ENCODE measurements around the gene MYH9.

DNA sequence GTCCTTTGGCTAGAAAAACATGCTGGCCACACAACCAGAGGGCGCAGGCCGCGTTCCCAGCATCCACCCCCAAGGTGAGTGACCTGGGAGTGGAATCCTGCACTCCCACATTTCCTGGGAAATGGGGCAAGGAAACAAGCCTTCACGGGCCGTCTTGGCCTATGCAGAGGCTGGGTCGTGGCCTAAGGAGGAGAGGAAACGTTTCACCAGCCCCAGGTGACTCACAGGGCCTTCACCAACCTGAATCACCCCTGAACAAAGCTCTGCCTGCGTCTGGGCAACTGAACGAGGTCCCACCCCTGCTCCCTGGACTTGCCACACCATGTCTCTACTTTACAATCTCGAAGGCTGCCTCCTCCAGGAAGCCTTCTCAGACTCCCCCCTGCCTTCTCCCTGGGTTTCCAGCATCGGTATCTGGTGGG, 13.2 kb downstream of the MYH9 start:
- no peak for TF ChIP-seq EZH2phosphoT487 (conservative IDR thresholded peaks at IDR 0.05; ENCODE audit: low read length)
- TF ChIP-seq, protein P1, sequence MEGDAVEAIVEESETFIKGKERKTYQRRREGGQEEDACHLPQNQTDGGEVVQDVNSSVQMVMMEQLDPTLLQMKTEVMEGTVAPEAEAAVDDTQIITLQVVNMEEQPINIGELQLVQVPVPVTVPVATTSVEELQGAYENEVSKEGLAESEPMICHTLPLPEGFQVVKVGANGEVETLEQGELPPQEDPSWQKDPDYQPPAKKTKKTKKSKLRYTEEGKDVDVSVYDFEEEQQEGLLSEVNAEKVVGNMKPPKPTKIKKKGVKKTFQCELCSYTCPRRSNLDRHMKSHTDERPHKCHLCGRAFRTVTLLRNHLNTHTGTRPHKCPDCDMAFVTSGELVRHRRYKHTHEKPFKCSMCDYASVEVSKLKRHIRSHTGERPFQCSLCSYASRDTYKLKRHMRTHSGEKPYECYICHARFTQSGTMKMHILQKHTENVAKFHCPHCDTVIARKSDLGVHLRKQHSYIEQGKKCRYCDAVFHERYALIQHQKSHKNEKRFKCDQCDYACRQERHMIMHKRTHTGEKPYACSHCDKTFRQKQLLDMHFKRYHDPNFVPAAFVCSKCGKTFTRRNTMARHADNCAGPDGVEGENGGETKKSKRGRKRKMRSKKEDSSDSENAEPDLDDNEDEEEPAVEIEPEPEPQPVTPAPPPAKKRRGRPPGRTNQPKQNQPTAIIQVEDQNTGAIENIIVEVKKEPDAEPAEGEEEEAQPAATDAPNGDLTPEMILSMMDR (IDR thresholded peaks at IDR 0.05; ENCODE audit: insufficient read depth, low read length, poor library complexity, severe bottlenecking) = no peak

Measured in SU-DHL-6 (cell line).